ENCODE measurements around the gene EID2.

The EID2 gene

GRCh38 chr19:39539518-39540332 is at the start of gene EID2:
TSS of gene EID2 (minus strand) at chr19:39540161. CDS start at chr19:39540079, 82 bp downstream.
- DNase-seq = peak; percentile 42 to 97 (median 91)

- no peak for DNase-seq
Measured at GRCh38 chr19:39588066-39588465, 48.1 kb upstream of the EID2 start.

GRCh38 chr19:39587496-39587895 is 47.5 kb upstream of the EID2 start:
- DNase-seq = no peak

GRCh38 chr19:39582891-39583625 is 43.1 kb upstream of the EID2 start:
- DNase-seq = no peak

- no peak for DNase-seq
Measured at GRCh38 chr19:39582442-39582841, 42.5 kb upstream of the EID2 start.

- DNase-seq = no peak
Measured at GRCh38 chr19:39568604-39569003, 28.6 kb upstream of the EID2 start.

GRCh38 chr19:39566064-39566463 is 26.1 kb upstream of the EID2 start:
- no peak for DNase-seq

GRCh38 chr19:39563408-39563807 is 23.4 kb upstream of the EID2 start:
- no peak for DNase-seq

- DNase-seq = no peak
Measured at GRCh38 chr19:39558624-39559117, 18.7 kb upstream of the EID2 start.

GRCh38 chr19:39557811-39558623 is 18.1 kb upstream of the EID2 start:
- no peak for DNase-seq

- no peak for DNase-seq
Measured at GRCh38 chr19:39555883-39556282, 15.9 kb upstream of the EID2 start.

- DNase-seq = no peak
Measured at GRCh38 chr19:39554701-39555311, 14.8 kb upstream of the EID2 start.

- no peak for DNase-seq
Measured at GRCh38 chr19:39553082-39553652, 13.2 kb upstream of the EID2 start.

GRCh38 chr19:39550197-39550596 is 10.2 kb upstream of the EID2 start:
- no peak for DNase-seq

GRCh38 chr19:39546599-39546998 is 6.6 kb upstream of the EID2 start:
- DNase-seq = no peak

- no peak for DNase-seq
Measured at GRCh38 chr19:39544911-39545310, 5.0 kb upstream of the EID2 start.

GRCh38 chr19:39544226-39544903 is 4.4 kb upstream of the EID2 start:
- DNase-seq = no peak

GRCh38 chr19:39543477-39543857 is 3.5 kb upstream of the EID2 start:
- no peak for DNase-seq

GRCh38 chr19:39542206-39542605 is 2.2 kb upstream of the EID2 start:
- DNase-seq = peak in 3 of 58 donors; percentile 5 to 13 (median 12)

- DNase-seq = no peak
Measured at GRCh38 chr19:39540333-39540673, 342 bp upstream of the EID2 start.

Data from anterior cingulate cortex (tissue), 58 donors.